Pulmonary artery endothelial cell (primary cell): ENCODE results near the gene SLC22A9. TPM values are rescaled to one million over a fixed set of nuclear protein-coding genes. Genes with fewer than 3 reads are reported as not detected.

Experiments used
- DNase-seq: peaks from one replicate; pipeline ENCODE4 v3.0.0-alpha.2; 2011; ENCODE audit warnings: low read depth, low spot score
- total RNA-seq: library from RNA; depleted of rRNA; stranded (reverse); fragments of >200 nt; gene quantifications from 2 replicates; pipeline ENCODE4 v1.2.3, GENCODE V29; 2014

SLC22A9 gene
- total RNA-seq, 1 donor from 2014 or later = not detected

DNA sequence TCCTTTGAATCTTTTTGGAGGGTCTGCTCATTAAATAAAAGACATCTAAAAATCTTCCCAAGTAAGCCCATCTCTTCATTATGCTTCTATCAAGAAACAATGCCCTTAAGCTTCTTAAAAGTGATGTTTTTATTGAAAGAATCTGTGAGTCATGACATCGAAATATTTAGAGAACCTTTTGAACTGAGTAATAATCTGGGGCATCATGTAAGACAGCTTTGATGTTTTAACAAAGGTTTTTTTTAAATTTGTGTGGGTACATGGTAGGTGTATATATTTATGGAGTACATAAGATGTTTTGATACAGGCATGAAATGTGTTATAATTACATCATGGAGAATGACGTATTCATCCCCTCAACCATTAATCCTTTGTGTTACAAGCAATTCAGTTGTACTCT, 74.6 kb downstream of the SLC22A9 start:
- DNase-seq = no peak

DNA sequence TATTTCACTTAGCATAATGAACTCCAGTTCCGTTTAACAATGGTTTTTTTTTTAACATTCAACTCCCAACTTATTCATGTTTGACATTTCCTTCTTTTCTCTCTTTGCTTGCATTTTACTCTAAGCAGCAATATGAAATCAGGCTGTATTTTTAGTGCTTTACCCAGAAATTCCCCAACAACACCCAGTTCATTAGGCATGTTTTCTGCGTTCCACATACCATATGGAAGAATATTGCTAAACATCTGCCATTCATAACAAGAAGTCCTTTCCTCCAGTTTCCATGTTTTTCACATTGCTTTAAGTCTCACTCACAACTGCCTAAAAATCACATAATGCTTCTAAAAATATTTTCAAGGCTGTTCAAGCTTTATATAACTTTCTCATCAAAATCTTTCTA, 75.5 kb downstream of the SLC22A9 start:
- no peak for DNase-seq

DNA sequence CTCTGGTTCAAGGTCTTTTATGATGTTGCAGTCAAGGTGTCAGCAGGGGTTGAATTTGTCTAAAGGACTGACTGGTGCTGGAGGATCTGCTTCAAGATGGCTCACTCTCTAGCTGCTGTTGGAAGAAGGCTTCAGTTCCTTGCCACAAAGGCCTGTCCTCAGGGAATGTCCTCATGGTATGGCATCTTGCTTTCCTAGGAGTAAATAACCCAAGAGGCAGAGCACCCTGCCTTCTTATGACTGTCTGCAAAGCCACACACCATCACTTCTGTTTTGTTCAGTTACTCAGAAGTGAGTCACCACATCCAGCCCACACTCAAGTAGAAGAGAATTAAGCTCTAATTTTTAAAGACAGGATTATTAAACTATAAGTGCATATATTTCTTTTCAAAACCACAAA, 76.1 kb downstream of the SLC22A9 start:
- no peak for DNase-seq

DNA sequence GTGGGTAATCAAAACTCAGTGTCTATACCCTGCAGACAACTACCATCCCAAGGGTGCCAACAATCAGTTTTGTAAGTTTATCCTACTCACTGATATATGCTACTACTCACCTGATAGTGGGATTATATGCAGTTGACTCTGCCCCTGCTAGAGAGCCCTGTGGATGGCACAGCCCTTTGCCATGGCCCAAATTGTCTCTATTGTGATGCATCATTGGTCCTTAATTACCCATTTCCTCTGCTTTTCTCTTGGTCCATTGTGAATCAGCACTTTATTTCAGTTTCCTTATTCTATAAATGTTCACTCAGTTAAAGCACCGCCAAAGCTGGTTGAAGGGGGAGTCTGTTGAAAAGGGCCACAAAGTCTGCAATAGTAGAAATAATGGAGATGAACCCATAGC, 79.1 kb downstream of the SLC22A9 start:
- DNase-seq = no peak

DNA sequence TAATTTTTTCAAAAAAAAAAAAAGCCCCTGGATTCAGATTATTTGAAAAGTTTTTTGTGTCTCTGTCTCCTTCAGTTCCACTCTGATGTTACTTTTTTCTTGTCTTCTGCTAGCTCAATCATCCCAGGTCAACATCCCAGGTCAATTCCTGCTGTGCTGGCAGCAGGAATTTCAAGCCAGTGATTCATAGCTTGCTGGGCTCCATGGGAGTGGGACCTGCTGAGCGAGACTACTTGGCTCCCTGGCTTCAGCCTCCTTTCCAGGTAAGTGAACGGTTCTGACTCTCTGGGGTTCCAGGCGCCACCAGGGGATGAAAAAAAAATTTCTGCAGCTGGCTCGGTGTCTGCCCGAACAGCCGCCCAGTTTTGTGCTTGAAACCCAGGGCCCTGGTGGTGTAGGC, 90.0 kb downstream of the SLC22A9 start:
- DNase-seq = no peak

Other genes starting within 250 kb of the SLC22A9 start
- gene SLC22A24, start 225.6 kb upstream of the SLC22A9 start, total RNA-seq = not detected in 2 replicates
- gene SLC22A25, start 126.2 kb upstream of the SLC22A9 start, total RNA-seq = not detected in 2 replicates
- gene PLAAT5, start 121.4 kb downstream of the SLC22A9 start, total RNA-seq = not detected in 2 replicates
- not detected in 2 replicates for gene LGALS12, start 136.3 kb downstream of the SLC22A9 start, total RNA-seq
- 2.9 and 4.2 TPM in 2 replicates for gene PLAAT4, start 167.0 kb downstream of the SLC22A9 start, total RNA-seq
- not detected in 2 replicates for gene PLAAT2, start 193.6 kb downstream of the SLC22A9 start, total RNA-seq
- gene PLAAT3, start 244.6 kb downstream of the SLC22A9 start, total RNA-seq = 44.7 and 57.6 TPM in 2 replicates